Activated CD4-positive, alpha-beta T cell treated with anti-CD3 and anti-CD28 coated beads for 36 hours (primary cell): ENCODE measurements around the gene GALK1. TPM values are rescaled to one million over a fixed set of nuclear protein-coding genes. Genes with fewer than 3 reads are reported as not detected.
"Not testable (repeated sequence)": the region's sequence is repeated elsewhere in the genome, so short reads cannot be mapped to it uniquely, and the experiment has no call there.

Source experiments
- ATAC-seq: fragments of 200-7000 bp; cut with Tn5 transposase; one replicate; pipeline ENCODE4 v1.10.0; 2021; ENCODE audit warnings: mild to moderate bottlenecking, moderate library complexity
- CTCF ChIA-PET: fragments of 350-600 bp; sonication (Branson Sonifier 250); formaldehyde crosslinking; loops from one replicate; lab custom pipeline; 2021; ENCODE audit warnings: antibody characterized with exemption; lab: Charles Lee
- POLR2A ChIA-PET: fragments of 350-600 bp; sonication (Branson Sonifier 250); formaldehyde crosslinking; loops from one replicate; lab custom pipeline; 2021; ENCODE audit warnings: antibody characterized with exemption, inconsistent platforms; lab: Charles Lee
- DNase-seq: peaks from one replicate; pipeline ENCODE4 v3.0.0-alpha.2; 2020
- H3K27ac Mint-ChIP-seq: one replicate; pipeline ENCODE4 v1.8.0; 2021; ENCODE audit warnings: mixed read lengths
- H3K27me3 Mint-ChIP-seq: one replicate; pipeline ENCODE4 v1.8.0; 2021; ENCODE audit warnings: mixed read lengths
- H3K36me3 Mint-ChIP-seq: one replicate; pipeline ENCODE4 v1.8.0; 2021; ENCODE audit warnings: low read depth, mixed read lengths
- H3K4me1 Mint-ChIP-seq: one replicate; pipeline ENCODE4 v1.8.0; 2021; ENCODE audit warnings: mixed read lengths
- H3K4me3 Mint-ChIP-seq: one replicate; pipeline ENCODE4 v1.8.0; 2021; ENCODE audit warnings: mild to moderate bottlenecking, moderate library complexity, mixed read lengths
- H3K9me3 Mint-ChIP-seq: one replicate; pipeline ENCODE4 v1.8.0; 2021; ENCODE audit warnings: low read depth, mixed read lengths
- intact Hi-C, 2 experiments: fragments of 100-400 bp; cut with DNase I in 1 of 2; cut with micrococcal nuclease in 1 of 2; formaldehyde crosslinking; loops; one replicate each; pipeline versions ENCODE4 v1.14.2 to v1.15.1; 2022 to 2024; cut with DNase I, micrococcal nuclease
- total RNA-seq, 2 experiments: library from RNA; stranded (reverse); gene quantifications; one replicate each; pipeline ENCODE4 v1.2.3, GENCODE V29; 2021

The GALK1 gene
- total RNA-seq, 2 experiments from 2014 or later = 50.3 to 63.2 TPM

- DNase-seq (peak; percentile 50), ATAC-seq (peak; percentile 5)
- Mint-ChIP-seq H3K4me3 (peak overlapping the region; percentile 91), H3K9me3 (no peaks in the 10 kb centered on the region), H3K27me3 (peaks cover 1% of the 10 kb centered on the region), H3K27ac (peak overlapping the region; percentile 100), H3K36me3 (peaks cover 14% of the 10 kb centered on the region), H3K4me1 (peaks cover 55% of the 10 kb centered on the region)
- intact Hi-C loops = loop anchor here (1.0 to 10.0 kb wide), 13 partner anchors 43 to 953 kb away; partner anchors contain the start of genes FBF1 (in 1 of the 2), FDXR (in 1 of the 2), GGA3 (in 1 of the 2) and GRB2 (in 1 of the 2)
- ChIA-PET CTCF (interaction anchor here (0.6 to 2.2 kb wide), 17 partner anchors 8 to 480 kb away, joined by 3 to 13 read pairs (median 5); partner anchors contain the start of genes GALK1, RECQL5, SAP30BP and WBP2), POLR2A (interaction anchor here (0.7 to 5.1 kb wide), 5 partner anchors 9 to 71 kb away, joined by 3 to 45 read pairs (median 8); partner anchors contain the start of gene WBP2)
Measured at GRCh38 chr17:75783803-75784472, 18.9 kb upstream of the GALK1 start.

DNA sequence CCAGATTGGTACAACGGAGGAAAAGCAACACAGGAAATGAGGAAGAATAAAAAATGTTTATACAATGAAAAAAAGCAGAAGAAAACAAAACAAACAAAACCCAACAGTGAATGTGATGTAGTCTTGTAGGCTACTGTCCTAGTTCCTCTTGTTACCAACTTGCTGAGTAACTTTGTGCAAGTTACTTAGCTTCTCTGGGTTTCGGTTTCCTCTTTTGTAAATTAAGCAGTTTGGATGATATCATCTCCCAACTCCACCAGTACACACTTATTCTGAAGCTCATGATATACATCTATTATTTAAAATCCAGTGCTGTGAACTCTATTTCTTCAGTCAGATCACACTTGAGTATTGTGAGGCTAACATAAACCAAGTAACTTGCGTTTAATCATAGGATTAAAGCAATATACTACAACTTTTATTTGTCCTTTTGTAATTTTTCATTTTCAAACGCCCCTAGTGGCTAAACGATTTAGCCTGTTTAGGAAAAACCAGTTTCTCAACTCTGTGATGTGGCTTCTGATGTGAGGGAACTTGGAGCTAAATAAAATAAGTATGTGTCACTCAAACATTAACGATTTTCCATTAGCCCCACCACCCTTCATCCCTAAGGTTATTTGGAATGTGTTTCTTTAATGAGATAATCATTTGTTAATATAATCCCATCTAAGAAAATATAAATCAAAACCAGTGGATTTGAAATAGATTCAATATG lies 18.2 kb upstream of the GALK1 start:
- peak overlapping the region; percentile 91 for H3K4me3 Mint-ChIP-seq
- H3K36me3 Mint-ChIP-seq = peaks cover 21% of the 10 kb centered on the region
- ChIA-PET CTCF (interaction anchor here (0.5 to 2.2 kb wide), 19 partner anchors 10 to 481 kb away, joined by 3 to 13 read pairs (median 5); partner anchors contain the start of genes GALK1, RECQL5, SAP30BP and WBP2), POLR2A (interaction anchor here (0.6 to 5.1 kb wide), 6 partner anchors 9 to 446 kb away, joined by 3 to 45 read pairs (median 4); partner anchors contain the start of gene WBP2)
- peaks cover 52% of the 10 kb centered on the region for H3K4me1 Mint-ChIP-seq
- no peaks in the 10 kb centered on the region for H3K9me3 Mint-ChIP-seq
- peak; percentile 18 for ATAC-seq
- H3K27me3 Mint-ChIP-seq = peaks cover 1% of the 10 kb centered on the region
- peak overlapping the region; percentile 100 for H3K27ac Mint-ChIP-seq
- intact Hi-C loops = loop anchor here (5.0 to 10.0 kb wide), 4 partner anchors 409 to 954 kb away; partner anchors contain the start of genes FDXR (in 1 of the 2), MFSD11 (in 1 of the 2), SPHK1 (in 1 of the 2) and SRSF2 (in 1 of the 2)
- DNase-seq = no peak

GRCh38 chr17:75779987-75780889 lies 15.2 kb upstream of the GALK1 start:
- Mint-ChIP-seq H3K27me3 (peaks cover 1% of the 10 kb centered on the region), H3K27ac (peak overlapping the region; percentile 99), H3K36me3 (peaks cover 44% of the 10 kb centered on the region), H3K9me3 (no peaks in the 10 kb centered on the region), H3K4me1 (peaks cover 46% of the 10 kb centered on the region), H3K4me3 (peak overlapping the region; percentile 98)
- ATAC-seq (no peak), DNase-seq (no peak)
- ChIA-PET CTCF (interaction anchor here (0.6 to 2.3 kb wide), 11 partner anchors 10 to 622 kb away, joined by 3 to 8 read pairs (median 4); partner anchors contain the start of genes GALK1, TRIM65 and WBP2), POLR2A (interaction anchor here (0.5 to 1.6 kb wide), 24 partner anchors 9 to 820 kb away, joined by 3 to 25 read pairs (median 4); partner anchors contain the start of genes GALK1, ITGB4, RECQL5 and SAP30BP)
- intact Hi-C loops = loop anchor here (1.0 to 10.0 kb wide), 18 partner anchors 15 to 957 kb away; partner anchors contain the start of genes SRSF2 (in 2 of the 2), UBALD2 (in 2 of the 2), FDXR (in 1 of the 2) and GALK1 (in 1 of the 2)

GRCh38 chr17:75779250-75779986 lies 14.4 kb upstream of the GALK1 start:
- Mint-ChIP-seq H3K9me3 (no peaks in the 10 kb centered on the region), H3K4me3 (peak overlapping the region; percentile 98), H3K36me3 (peaks cover 45% of the 10 kb centered on the region), H3K27me3 (peaks cover 1% of the 10 kb centered on the region), H3K27ac (peak overlapping the region; percentile 99), H3K4me1 (peaks cover 46% of the 10 kb centered on the region)
- ChIA-PET POLR2A (interaction anchor here (0.6 to 1.6 kb wide), 24 partner anchors 9 to 819 kb away, joined by 3 to 25 read pairs (median 4); partner anchors contain the start of genes GALK1, ITGB4, SLC25A19 and UNC13D), CTCF (interaction anchor here (0.6 to 2.3 kb wide), 10 partner anchors 14 to 231 kb away, joined by 3 to 8 read pairs (median 4); partner anchors contain the start of genes GALK1, TRIM65 and WBP2)
- ATAC-seq = peak; percentile 69
- intact Hi-C loops = loop anchor here (1.0 to 5.0 kb wide), 14 partner anchors 14 to 958 kb away; partner anchors contain the start of genes UBALD2 (in 2 of the 2), GALK1 (in 1 of the 2), GALR2 (in 1 of the 2) and RECQL5 (in 1 of the 2)
- DNase-seq = peak; percentile 96

GRCh38 chr17:75778861-75779249 lies 13.9 kb upstream of the GALK1 start:
- intact Hi-C loops = loop anchor here (1.0 to 5.0 kb wide), 14 partner anchors 14 to 958 kb away; partner anchors contain the start of genes UBALD2 (in 2 of the 2), GALK1 (in 1 of the 2), GALR2 (in 1 of the 2) and RECQL5 (in 1 of the 2)

DNA sequence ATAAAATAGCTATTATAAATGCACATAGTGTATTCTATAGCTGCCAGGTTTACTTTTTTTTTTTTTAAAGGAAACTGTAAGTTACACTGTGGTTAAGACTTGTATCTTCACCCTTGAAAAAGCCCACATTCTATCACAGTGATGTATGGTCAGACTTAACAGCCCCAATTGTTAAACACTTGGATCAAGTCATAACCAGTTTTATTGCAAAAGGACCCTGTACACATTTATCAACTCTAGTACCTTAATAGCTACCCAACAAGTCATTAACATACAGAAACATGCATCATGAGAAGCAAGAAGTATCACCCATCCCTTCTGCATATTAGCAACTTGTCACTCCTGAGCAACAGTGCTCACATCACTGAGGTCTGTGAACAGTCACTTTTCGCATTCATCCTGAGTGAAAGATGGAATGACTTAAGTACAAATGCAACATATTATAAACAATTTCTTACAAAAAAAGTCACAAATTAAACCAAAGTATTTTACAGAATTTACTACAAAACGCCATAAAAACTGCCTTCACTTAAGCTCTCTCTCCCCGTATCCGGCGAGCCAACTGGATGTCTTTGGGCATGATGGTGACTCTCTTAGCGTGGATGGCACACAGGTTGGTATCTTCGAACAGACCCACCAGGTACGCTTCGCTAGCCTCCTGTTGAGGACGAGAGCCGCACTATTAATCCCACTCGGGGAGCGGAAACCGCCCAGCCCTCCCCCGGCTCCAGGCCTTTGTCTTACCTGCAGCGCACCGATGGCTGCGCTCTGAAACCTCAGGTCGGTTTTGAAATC lies 13.3 kb upstream of the GALK1 start:
- not testable (repeated sequence) for H3K27me3 Mint-ChIP-seq

More at GRCh38 chr17:75778861-75779249, 13.9 kb upstream of the GALK1 start:
- peak; percentile 88 for DNase-seq
- Mint-ChIP-seq H3K4me1 (peaks cover 43% of the 10 kb centered on the region), H3K4me3 (peak overlapping the region; percentile 98), H3K9me3 (no peaks in the 10 kb centered on the region), H3K27ac (peak overlapping the region; percentile 96), H3K36me3 (peaks cover 45% of the 10 kb centered on the region), H3K27me3 (peaks cover 1% of the 10 kb centered on the region)
- peak; percentile 0 for ATAC-seq
- CTCF ChIA-PET = interaction anchor here (1.1 to 2.3 kb wide), 3 partner anchors 14 to 77 kb away, joined by 4 to 8 read pairs (median 8); partner anchors contain the start of genes GALK1 and WBP2
- POLR2A ChIA-PET = interaction anchor here (0.6 to 1.6 kb wide), 4 partner anchors 15 to 576 kb away, joined by 3 to 7 read pairs (median 4); no protein-coding TSS in a partner anchor

DNA sequence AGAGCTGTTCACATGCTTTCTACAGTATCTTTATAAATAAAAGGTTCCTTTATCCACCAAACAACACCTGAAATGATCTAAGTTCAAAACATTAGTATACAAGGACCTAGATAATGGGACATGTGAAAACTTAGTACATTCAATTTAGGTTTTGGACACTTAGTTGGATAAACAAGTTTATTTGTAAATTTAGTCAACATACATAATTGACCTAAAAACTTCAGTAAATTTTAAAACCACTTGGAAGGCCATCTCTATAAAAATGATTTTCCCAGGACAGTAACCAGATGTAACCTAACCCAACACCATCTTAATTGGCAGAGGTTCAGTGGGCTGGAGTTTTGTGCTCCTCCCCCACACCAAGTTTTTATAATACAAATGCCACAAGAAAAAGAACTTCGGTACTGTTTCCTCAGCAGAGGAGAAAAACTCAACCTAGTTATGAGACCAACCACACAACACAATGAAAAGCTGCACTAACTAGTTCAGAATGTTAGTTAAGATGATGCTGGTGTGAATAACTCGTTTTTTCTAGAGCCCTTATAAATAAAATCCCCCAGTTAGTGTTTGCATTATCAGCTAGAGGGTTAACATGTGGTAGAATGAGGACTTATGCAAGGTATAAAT lies 12.4 kb upstream of the GALK1 start:
- ChIA-PET CTCF (interaction anchor here (0.8 to 3.3 kb wide), 5 partner anchors 12 to 145 kb away, joined by 3 to 14 read pairs (median 3); partner anchors contain the start of genes GALK1 and WBP2), POLR2A (interaction anchor here (0.6 to 5.8 kb wide), 9 partner anchors 10 to 323 kb away, joined by 3 to 79 read pairs (median 4); partner anchors contain the start of genes GALK1 and WBP2)
- Mint-ChIP-seq H3K4me1 (peaks cover 29% of the 10 kb centered on the region), H3K4me3 (peak overlapping the region; percentile 98), H3K27ac (peak overlapping the region; percentile 83), H3K36me3 (peaks cover 45% of the 10 kb centered on the region), H3K27me3 (peaks cover 1% of the 10 kb centered on the region), H3K9me3 (no peaks in the 10 kb centered on the region)
- no peak for ATAC-seq
- intact Hi-C loops = loop anchor here (5.0 kb wide), 3 partner anchors 65 to 490 kb away; partner anchors contain the start of genes GALR2 (in 1 of the 2), SRP68 (in 1 of the 2), UBALD2 (in 1 of the 2) and UNC13D (in 1 of the 2)
- DNase-seq = no peak

More for the DNA sequence above, 13.3 kb upstream of the GALK1 start:
- intact Hi-C loops = loop anchor here (2.0 to 5.0 kb wide), 5 partner anchors 64 to 595 kb away; partner anchors contain the start of genes GALR2 (in 1 of the 2), SRP68 (in 1 of the 2), SUMO2 (in 1 of the 2) and UBALD2 (in 1 of the 2)
- peak overlapping the region; percentile 96 for H3K27ac Mint-ChIP-seq
- not testable (repeated sequence) for H3K9me3 Mint-ChIP-seq, ATAC-seq, DNase-seq
- H3K4me1 Mint-ChIP-seq = peaks cover 37% of the 10 kb centered on the region
- POLR2A ChIA-PET = interaction anchor here (0.6 to 5.8 kb wide), 6 partner anchors 15 to 577 kb away, joined by 3 to 79 read pairs (median 4); partner anchors contain the start of genes GALK1 and WBP2
- peaks cover 45% of the 10 kb centered on the region for H3K36me3 Mint-ChIP-seq
- CTCF ChIA-PET = interaction anchor here (0.8 to 2.3 kb wide), 3 partner anchors 13 to 146 kb away, joined by 3 to 8 read pairs (median 8); partner anchors contain the start of genes GALK1 and WBP2
- H3K4me3 Mint-ChIP-seq = peak overlapping the region; percentile 98
